K562 treated with DMSO at 1 percent for 24 hours (cell line): ENCODE data around the gene ATOH1. TPM values are rescaled to one million over a fixed set of nuclear protein-coding genes. Genes with fewer than 3 reads are reported as not detected.

Experiments
- total RNA-seq: library from RNA; unstranded; fragments of 300-600 nt; gene quantifications from 2 replicates; pipeline ENCODE4 v1.2.3, GENCODE V29; 2022; ENCODE audit warnings: low read depth; ENCODE audit not compliant: insufficient read depth

Gene ATOH1
- total RNA-seq = not detected in 2 replicates

GRCh38 chr4:93828332-93828994 is at the start of gene ATOH1:
Gene ATOH1 (plus strand): TSS chr4:93828753. CDS start chr4:93828927, 174 bp downstream.

